Activated CD4-positive, alpha-beta T cell treated with anti-CD3 and anti-CD28 coated beads for 36 hours (primary cell): Measurements from ENCODE around the gene PKNOX2. TPM values are rescaled to one million over a fixed set of nuclear protein-coding genes. Genes with fewer than 3 reads are reported as not detected.

Source experiments
- ATAC-seq: fragments of 200-7000 bp; cut with Tn5 transposase; one replicate; pipeline ENCODE4 v1.10.0; 2021; ENCODE audit warnings: mild to moderate bottlenecking, moderate library complexity
- CTCF ChIA-PET: fragments of 350-600 bp; sonication (Branson Sonifier 250); formaldehyde crosslinking; loops from one replicate; lab custom pipeline; 2021; ENCODE audit warnings: antibody characterized with exemption; lab: Charles Lee
- POLR2A ChIA-PET: fragments of 350-600 bp; sonication (Branson Sonifier 250); formaldehyde crosslinking; loops from one replicate; lab custom pipeline; 2021; ENCODE audit warnings: antibody characterized with exemption, inconsistent platforms; lab: Charles Lee
- DNase-seq: peaks from one replicate; pipeline ENCODE4 v3.0.0-alpha.2; 2020
- H3K27ac Mint-ChIP-seq: one replicate; pipeline ENCODE4 v1.8.0; 2021; ENCODE audit warnings: mixed read lengths
- H3K27me3 Mint-ChIP-seq: one replicate; pipeline ENCODE4 v1.8.0; 2021; ENCODE audit warnings: mixed read lengths
- H3K36me3 Mint-ChIP-seq: one replicate; pipeline ENCODE4 v1.8.0; 2021; ENCODE audit warnings: low read depth, mixed read lengths
- H3K4me1 Mint-ChIP-seq: one replicate; pipeline ENCODE4 v1.8.0; 2021; ENCODE audit warnings: mixed read lengths
- H3K4me3 Mint-ChIP-seq: one replicate; pipeline ENCODE4 v1.8.0; 2021; ENCODE audit warnings: mild to moderate bottlenecking, moderate library complexity, mixed read lengths
- H3K9me3 Mint-ChIP-seq: one replicate; pipeline ENCODE4 v1.8.0; 2021; ENCODE audit warnings: low read depth, mixed read lengths
- intact Hi-C, 2 experiments: fragments of 100-400 bp; cut with DNase I in 1 of 2; cut with micrococcal nuclease in 1 of 2; formaldehyde crosslinking; loops; one replicate each; pipeline versions ENCODE4 v1.14.2 to v1.15.1; 2022 to 2024; cut with DNase I, micrococcal nuclease
- total RNA-seq, 2 experiments: library from RNA; stranded (reverse); gene quantifications; one replicate each; pipeline ENCODE4 v1.2.3, GENCODE V29; 2021

PKNOX2 gene
- total RNA-seq, 2 experiments from 2014 or later, result not detected

DNA sequence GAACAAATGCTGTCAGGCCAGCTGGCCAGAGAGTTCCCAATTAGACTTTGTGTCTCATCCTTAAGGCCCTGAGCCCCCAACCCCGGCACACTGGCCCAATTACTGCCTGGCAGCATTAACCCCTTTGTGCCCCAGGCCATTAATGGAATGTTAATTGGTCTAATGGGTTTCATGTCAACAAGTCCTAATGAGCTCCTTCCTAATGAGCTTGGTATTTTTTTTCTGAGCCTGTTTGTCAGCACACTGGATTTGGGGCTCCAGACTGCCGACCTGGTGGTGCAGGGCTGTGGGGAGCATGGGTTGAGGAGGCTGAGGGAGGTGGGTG is 182.7 kb downstream of the PKNOX2 start:
- DNase-seq, result no peak
- CTCF ChIA-PET, result interaction anchor here (0.6 to 4.4 kb wide), 11 partner anchors 8 to 387 kb away, joined by 3 to 38 read pairs (median 3); no protein-coding TSS in a partner anchor

GRCh38 chr11:125348141-125348651 is 183.6 kb downstream of the PKNOX2 start:
- Mint-ChIP-seq H3K36me3 (no peaks in the 10 kb centered on the region), H3K27ac (no peak overlapping the region), H3K9me3 (no peaks in the 10 kb centered on the region), H3K27me3 (peaks cover 6% of the 10 kb centered on the region), H3K4me3 (no peak overlapping the region), H3K4me1 (no peaks in the 10 kb centered on the region)
- no peak for DNase-seq
- intact Hi-C loops, result loop anchor here (1.0 to 5.0 kb wide), 4 partner anchors 57 to 386 kb away; partner anchors contain the start of gene PKNOX2 (in 1 of the 2)
- CTCF ChIA-PET, result interaction anchor here (0.5 to 4.4 kb wide), 4 partner anchors 14 to 208 kb away, joined by 3 to 38 read pairs (median 4); no protein-coding TSS in a partner anchor
- no peak for ATAC-seq
- POLR2A ChIA-PET, result no interaction called here

More for the DNA sequence above, 182.7 kb downstream of the PKNOX2 start:
- no peak overlapping the region for H3K4me3 Mint-ChIP-seq
- no peaks in the 10 kb centered on the region for H3K9me3 Mint-ChIP-seq
- no peaks in the 10 kb centered on the region for H3K4me1 Mint-ChIP-seq
- H3K27ac Mint-ChIP-seq, result no peak overlapping the region
- ATAC-seq, result no peak
- intact Hi-C loops, result loop anchor here (5.0 kb wide), 2 partner anchors 185 to 255 kb away; partner anchors contain the start of gene PKNOX2 (in 1 of the 2)
- POLR2A ChIA-PET, result no interaction called here
- H3K27me3 Mint-ChIP-seq, result peaks cover 6% of the 10 kb centered on the region
- H3K36me3 Mint-ChIP-seq, result no peaks in the 10 kb centered on the region

DNA sequence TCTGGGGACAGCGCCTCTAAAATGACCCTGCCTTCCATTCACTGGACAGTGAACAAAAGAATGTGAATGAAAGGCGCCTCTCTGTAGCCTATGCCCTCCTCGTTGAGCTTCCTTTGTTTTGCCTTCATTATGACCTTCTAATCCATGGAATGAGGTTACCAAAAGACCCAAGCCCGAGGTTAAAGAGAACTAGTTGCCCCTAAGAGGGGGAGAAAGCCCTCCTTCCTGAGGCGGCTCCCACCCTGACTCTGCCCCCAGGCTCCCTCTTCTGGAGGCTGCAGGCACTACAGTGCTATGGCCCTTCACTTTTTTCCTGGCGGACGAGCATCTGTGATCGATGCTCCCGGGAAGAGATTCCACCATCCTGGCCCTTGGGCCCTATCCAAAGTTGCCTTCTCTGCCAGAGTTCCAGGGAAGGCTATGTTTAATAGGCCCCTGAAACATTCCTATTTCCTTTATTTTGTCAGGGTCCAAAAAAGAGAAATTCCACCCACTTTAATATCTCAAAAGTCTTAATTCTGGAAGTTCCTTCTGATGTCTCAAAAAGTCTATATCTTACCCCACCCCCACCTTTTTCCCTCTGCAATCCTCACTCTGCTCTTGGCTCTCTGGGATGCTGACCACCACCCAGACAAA is 184.2 kb downstream of the PKNOX2 start:
- intact Hi-C loops, result loop anchor here (1.0 to 5.0 kb wide), 4 partner anchors 56 to 386 kb away; partner anchors contain the start of gene PKNOX2 (in 1 of the 2)
- ChIA-PET POLR2A (no interaction called here), CTCF (interaction anchor here (0.5 to 4.4 kb wide), 5 partner anchors 15 to 561 kb away, joined by 3 to 38 read pairs (median 4); no protein-coding TSS in a partner anchor)
- Mint-ChIP-seq H3K9me3 (no peaks in the 10 kb centered on the region), H3K27me3 (peaks cover 6% of the 10 kb centered on the region), H3K4me3 (no peak overlapping the region), H3K36me3 (no peaks in the 10 kb centered on the region), H3K4me1 (no peaks in the 10 kb centered on the region), H3K27ac (no peak overlapping the region)
- ATAC-seq (peak; percentile 57), DNase-seq (peak; percentile 62)

DNA sequence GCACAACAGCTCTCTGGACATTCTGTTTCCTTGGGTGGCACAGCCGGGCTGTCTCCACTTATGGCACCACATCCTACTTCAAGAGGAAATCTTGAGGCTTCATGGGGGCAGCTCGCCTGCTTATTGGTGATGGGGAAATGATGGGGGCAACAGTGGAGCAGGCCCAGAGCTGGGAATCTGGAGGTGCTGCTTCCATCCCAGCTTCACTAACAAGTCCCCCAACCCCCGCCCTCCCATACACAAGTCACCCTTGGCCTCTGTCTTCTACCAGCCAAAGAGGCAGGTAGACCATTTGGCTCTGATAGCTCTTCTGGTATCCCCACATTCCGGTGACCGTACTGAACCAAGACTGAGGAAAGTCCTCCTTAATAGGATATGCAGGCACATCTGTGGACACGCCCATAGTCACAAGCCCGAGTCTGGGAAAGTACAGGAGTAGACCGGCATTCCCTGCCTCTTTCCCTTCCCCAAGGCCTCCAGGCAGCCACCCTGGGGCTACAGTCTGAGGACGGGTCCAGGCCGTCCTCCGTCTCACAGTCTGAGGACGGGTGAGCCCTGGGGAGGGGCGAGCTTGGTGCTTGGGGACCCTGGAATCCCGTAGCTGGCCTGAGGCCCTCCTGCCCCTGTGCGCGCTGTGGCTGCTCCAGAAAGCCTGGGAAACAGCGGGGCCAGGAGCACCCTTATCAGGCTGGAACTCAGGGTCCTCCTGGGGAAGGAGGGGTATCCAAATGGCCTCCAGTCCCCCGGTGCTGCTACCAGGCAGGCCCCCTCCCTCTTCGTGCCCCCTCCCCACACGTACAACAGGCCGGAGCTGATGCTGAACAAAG is 185.9 kb downstream of the PKNOX2 start:
- ATAC-seq (no peak), DNase-seq (no peak)
- CTCF ChIA-PET, result interaction anchor here (0.9 to 1.6 kb wide), 3 partner anchors 8 to 13 kb away, joined by 3 to 6 read pairs (median 3); no protein-coding TSS in a partner anchor
- no peak overlapping the region for H3K27ac Mint-ChIP-seq
- H3K4me3 Mint-ChIP-seq, result no peak overlapping the region
- peaks cover 3% of the 10 kb centered on the region for H3K27me3 Mint-ChIP-seq
- no peaks in the 10 kb centered on the region for H3K4me1 Mint-ChIP-seq
- POLR2A ChIA-PET, result interaction anchor here (0.5 kb wide), 1 partner anchor 57 kb away, joined by 4 read pairs; no protein-coding TSS in a partner anchor
- no peaks in the 10 kb centered on the region for H3K36me3 Mint-ChIP-seq
- no peaks in the 10 kb centered on the region for H3K9me3 Mint-ChIP-seq
- intact Hi-C loops, result no loop called here

DNA sequence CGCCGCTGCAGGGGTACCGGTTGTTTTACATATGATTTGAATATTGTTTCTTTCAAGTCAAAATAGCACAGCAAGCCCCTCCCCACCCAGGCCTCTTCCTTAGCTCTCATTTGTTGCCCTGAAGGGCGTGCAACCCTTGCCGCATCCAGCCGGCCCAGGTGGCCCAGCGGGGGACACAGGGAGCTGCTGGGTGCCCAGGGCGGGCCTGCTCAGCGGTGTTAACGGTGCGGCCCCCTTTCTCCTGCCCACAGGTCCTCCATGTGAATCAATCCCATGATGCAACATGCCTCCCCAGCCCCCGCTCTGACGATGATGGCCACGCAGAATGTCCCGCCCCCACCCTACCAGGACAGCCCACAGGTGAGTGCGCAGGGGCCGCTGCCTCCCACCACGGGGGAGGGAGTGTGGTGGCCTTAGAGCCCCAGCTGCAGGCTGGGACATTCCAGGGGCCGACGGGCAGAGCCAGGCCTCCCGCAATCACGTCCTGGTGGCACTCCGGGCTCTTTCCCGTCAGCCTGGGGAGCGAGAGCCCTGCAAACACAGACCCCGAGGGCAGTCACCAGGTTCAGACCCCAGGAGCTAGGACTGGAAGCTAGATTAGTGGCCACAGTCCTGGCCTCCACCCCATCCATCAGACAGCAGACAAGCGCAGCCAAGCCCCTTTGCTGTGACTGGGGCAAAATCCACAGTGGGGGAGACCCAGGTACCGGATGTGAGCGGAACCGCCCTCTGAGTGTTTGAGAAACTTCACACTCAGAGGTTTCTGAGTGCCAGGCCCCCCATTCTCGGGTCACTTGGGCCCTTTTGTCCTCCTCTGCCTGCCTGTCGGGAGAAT is 186.7 kb downstream of the PKNOX2 start:
- ChIA-PET POLR2A (no interaction called here), CTCF (interaction anchor here (1.0 kb wide), 2 partner anchors 10 to 13 kb away, joined by 3 read pairs; no protein-coding TSS in a partner anchor)
- Mint-ChIP-seq H3K36me3 (no peaks in the 10 kb centered on the region), H3K4me3 (no peak overlapping the region), H3K9me3 (no peaks in the 10 kb centered on the region), H3K27ac (no peak overlapping the region), H3K27me3 (no peaks in the 10 kb centered on the region), H3K4me1 (no peaks in the 10 kb centered on the region)
- ATAC-seq (no peak), DNase-seq (no peak)
- intact Hi-C loops, result no loop called here

- Mint-ChIP-seq H3K4me3 (no peak overlapping the region), H3K27me3 (no peaks in the 10 kb centered on the region), H3K9me3 (no peaks in the 10 kb centered on the region), H3K27ac (no peak overlapping the region), H3K36me3 (no peaks in the 10 kb centered on the region), H3K4me1 (no peaks in the 10 kb centered on the region)
- ATAC-seq, result no peak
- ChIA-PET POLR2A (no interaction called here), CTCF (interaction anchor here (1.0 kb wide), 1 partner anchor 9 kb away, joined by 3 read pairs; no protein-coding TSS in a partner anchor)
- DNase-seq, result no peak
- intact Hi-C loops, result no loop called here
Observed at GRCh38 chr11:125351868-125352250, 187.3 kb downstream of the PKNOX2 start.

DNA sequence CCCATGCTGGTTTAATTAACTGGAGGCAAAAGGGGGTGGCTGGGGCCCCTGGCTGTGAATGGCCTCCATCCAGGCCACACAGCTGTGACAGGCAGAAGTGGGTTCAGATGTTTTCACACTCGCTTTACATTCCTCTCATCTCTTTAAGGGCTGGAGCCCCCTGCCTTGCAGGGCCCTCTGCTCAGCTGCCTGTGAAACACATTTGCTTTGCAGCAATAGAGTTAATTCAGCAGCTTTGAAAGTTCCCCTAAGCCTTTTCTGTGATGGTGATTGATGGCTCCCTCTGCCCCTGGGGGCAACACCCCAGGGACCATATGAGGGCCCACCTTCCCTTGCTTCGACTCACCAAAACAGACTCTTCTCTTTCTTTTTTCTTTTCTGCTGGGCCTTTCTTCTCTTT is 192.2 kb downstream of the PKNOX2 start:
- no peak overlapping the region for H3K4me3 Mint-ChIP-seq
- H3K4me1 Mint-ChIP-seq, result no peaks in the 10 kb centered on the region
- no peaks in the 10 kb centered on the region for H3K36me3 Mint-ChIP-seq
- POLR2A ChIA-PET, result no interaction called here
- DNase-seq (no peak), ATAC-seq (no peak)
- intact Hi-C loops, result no loop called here
- no peak overlapping the region for H3K27ac Mint-ChIP-seq
- CTCF ChIA-PET, result interaction anchor here (0.7 to 1.4 kb wide), 3 partner anchors 11 to 13 kb away, joined by 4 to 9 read pairs (median 4); no protein-coding TSS in a partner anchor
- no peaks in the 10 kb centered on the region for H3K27me3 Mint-ChIP-seq
- H3K9me3 Mint-ChIP-seq, result no peaks in the 10 kb centered on the region

DNA sequence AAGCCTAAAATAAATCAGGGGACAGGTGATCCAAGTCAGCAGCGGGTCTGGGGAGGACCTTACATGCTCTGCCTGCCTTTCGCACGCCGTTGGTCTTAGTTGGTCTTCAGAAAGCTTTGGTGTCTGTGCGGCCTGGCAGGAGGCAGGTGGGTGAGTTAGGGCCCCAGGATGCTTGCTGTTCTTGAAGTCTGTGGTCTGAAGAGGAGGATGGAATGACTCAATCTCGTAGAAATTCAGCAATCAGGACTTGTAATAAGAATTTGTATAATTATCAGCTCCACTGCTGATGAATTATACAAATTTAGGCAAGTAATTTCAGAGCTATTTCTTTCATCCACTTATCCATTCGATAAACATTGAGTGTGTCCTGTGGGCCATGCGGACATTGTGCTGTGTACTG is 193.0 kb downstream of the PKNOX2 start:
- no peaks in the 10 kb centered on the region for H3K4me1 Mint-ChIP-seq
- CTCF ChIA-PET, result interaction anchor here (0.6 to 1.1 kb wide), 2 partner anchors 10 to 12 kb away, joined by 3 read pairs; no protein-coding TSS in a partner anchor
- H3K4me3 Mint-ChIP-seq, result no peak overlapping the region
- no peaks in the 10 kb centered on the region for H3K27me3 Mint-ChIP-seq
- intact Hi-C loops, result no loop called here
- H3K9me3 Mint-ChIP-seq, result no peaks in the 10 kb centered on the region
- POLR2A ChIA-PET, result no interaction called here
- no peak overlapping the region for H3K27ac Mint-ChIP-seq
- ATAC-seq (no peak), DNase-seq (no peak)
- H3K36me3 Mint-ChIP-seq, result no peaks in the 10 kb centered on the region

- Mint-ChIP-seq H3K4me3 (no peak overlapping the region), H3K9me3 (no peaks in the 10 kb centered on the region), H3K4me1 (no peaks in the 10 kb centered on the region), H3K27ac (no peak overlapping the region), H3K36me3 (no peaks in the 10 kb centered on the region), H3K27me3 (no peaks in the 10 kb centered on the region)
- intact Hi-C loops, result no loop called here
- ChIA-PET CTCF (interaction anchor here (0.6 to 1.6 kb wide), 3 partner anchors 8 to 12 kb away, joined by 3 to 6 read pairs (median 3); no protein-coding TSS in a partner anchor), POLR2A (no interaction called here)
- ATAC-seq (no peak), DNase-seq (no peak)
Observed at GRCh38 chr11:125358254-125358840, 193.8 kb downstream of the PKNOX2 start.

GRCh38 chr11:125359130-125359529 is 194.6 kb downstream of the PKNOX2 start:
- Mint-ChIP-seq H3K4me3 (no peak overlapping the region), H3K9me3 (no peaks in the 10 kb centered on the region), H3K36me3 (no peaks in the 10 kb centered on the region), H3K27me3 (no peaks in the 10 kb centered on the region), H3K4me1 (no peaks in the 10 kb centered on the region), H3K27ac (no peak overlapping the region)
- no peak for DNase-seq
- intact Hi-C loops, result no loop called here
- no peak for ATAC-seq
- POLR2A ChIA-PET, result no interaction called here
- CTCF ChIA-PET, result interaction anchor here (1.6 kb wide), 1 partner anchor 9 kb away, joined by 6 read pairs; no protein-coding TSS in a partner anchor
